GM13977 (cell line): ENCODE results near the gene GDF10.

Experiments used
- DNase-seq: peaks from one replicate; pipeline ENCODE4 v3.0.0; 2012; ENCODE audit warnings: low spot score
- in situ Hi-C: fragments of 300-500 bp; cut with MboI; formaldehyde crosslinking; loops from one replicate; pipeline ENCODE4 v1.12.0; 2022; ENCODE audit warnings: low sequenced_read_pairs, low pct_unique_long_range_greater_than_20kb, mixed read lengths, inconsistent platforms; ENCODE audit not compliant: unreplicated experiment
- TF ChIP-seq, protein P1 (sequence below): IDR thresholded peaks from 2 replicates; pipeline ENCODE4 v1.5.1; 2012; ENCODE audit warnings: mild to moderate bottlenecking, control low read depth; ENCODE audit not compliant: insufficient read depth; ENCODE audit errors: extremely low read depth, missing control alignments

Gene GDF10

DNA sequence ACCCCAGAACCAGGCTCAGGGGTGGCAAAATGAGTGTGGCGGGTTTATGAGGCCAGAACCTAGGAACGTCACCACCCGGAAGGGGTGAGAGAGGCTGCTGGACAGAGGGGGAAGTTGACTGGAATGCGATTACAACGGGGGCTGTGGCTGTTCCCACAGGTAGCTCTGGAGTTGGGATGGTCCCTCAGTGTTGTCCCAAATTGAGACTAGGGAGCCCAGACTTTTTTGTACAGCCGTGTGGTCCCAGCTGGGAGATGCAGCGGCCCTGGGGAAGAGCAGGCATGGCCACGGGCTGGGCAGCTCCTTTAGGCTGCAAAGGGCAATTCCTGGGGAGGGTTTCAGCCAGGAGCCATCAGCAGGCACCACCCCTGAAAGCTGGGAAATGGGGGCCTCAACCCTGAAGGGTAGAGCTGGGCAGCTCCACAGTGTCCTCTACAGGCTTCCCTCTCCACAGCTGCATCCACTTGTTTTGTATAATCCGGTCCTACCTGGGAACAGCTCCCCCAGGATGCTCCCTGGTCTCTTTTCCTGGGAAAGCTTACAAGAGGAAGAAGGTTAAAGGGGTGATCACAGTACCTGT is 11.0 kb upstream of the GDF10 start:
- TF ChIP-seq, protein P1, sequence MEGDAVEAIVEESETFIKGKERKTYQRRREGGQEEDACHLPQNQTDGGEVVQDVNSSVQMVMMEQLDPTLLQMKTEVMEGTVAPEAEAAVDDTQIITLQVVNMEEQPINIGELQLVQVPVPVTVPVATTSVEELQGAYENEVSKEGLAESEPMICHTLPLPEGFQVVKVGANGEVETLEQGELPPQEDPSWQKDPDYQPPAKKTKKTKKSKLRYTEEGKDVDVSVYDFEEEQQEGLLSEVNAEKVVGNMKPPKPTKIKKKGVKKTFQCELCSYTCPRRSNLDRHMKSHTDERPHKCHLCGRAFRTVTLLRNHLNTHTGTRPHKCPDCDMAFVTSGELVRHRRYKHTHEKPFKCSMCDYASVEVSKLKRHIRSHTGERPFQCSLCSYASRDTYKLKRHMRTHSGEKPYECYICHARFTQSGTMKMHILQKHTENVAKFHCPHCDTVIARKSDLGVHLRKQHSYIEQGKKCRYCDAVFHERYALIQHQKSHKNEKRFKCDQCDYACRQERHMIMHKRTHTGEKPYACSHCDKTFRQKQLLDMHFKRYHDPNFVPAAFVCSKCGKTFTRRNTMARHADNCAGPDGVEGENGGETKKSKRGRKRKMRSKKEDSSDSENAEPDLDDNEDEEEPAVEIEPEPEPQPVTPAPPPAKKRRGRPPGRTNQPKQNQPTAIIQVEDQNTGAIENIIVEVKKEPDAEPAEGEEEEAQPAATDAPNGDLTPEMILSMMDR = no peak
- in situ Hi-C loops = no loop called here

DNA sequence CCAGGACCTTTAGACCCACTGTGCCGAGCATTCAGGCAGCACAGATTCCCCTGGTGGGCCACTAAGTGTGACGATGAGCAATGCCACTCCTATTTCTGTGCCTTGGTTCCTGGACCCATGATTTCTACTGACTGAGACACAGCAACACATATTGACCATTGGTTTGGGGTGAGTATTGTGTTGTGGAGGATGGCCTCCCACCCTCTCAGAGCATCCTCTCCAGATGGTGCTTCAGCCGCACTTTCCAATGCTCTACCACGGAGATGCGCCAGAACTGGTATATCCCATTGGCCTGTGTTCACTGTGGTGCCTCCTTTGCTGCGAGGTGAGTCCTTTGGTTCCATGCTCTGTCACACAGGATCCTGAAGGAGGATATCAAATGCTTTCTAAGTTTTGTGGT is 10.1 kb upstream of the GDF10 start:
- TF ChIP-seq, protein P1 = no peak
- in situ Hi-C loops = no loop called here
- no peak for DNase-seq

More for the DNA sequence above, 11.0 kb upstream of the GDF10 start:
- DNase-seq = no peak

GRCh38 chr10:47290338-47290737 is 9.7 kb upstream of the GDF10 start:
- DNase-seq = no peak
- TF ChIP-seq, protein P1 = no peak
- in situ Hi-C loops = no loop called here

- in situ Hi-C loops = no loop called here
- TF ChIP-seq, protein P1 = no peak
These were observed 8.3 kb upstream of the GDF10 start for GRCh38 chr10:47291682-47292081.

GRCh38 chr10:47294057-47294456 is 5.9 kb upstream of the GDF10 start:
- in situ Hi-C loops = no loop called here
- TF ChIP-seq, protein P1 = no peak
- no peak for DNase-seq

More at GRCh38 chr10:47291682-47292081, 8.3 kb upstream of the GDF10 start:
- no peak for DNase-seq

DNA sequence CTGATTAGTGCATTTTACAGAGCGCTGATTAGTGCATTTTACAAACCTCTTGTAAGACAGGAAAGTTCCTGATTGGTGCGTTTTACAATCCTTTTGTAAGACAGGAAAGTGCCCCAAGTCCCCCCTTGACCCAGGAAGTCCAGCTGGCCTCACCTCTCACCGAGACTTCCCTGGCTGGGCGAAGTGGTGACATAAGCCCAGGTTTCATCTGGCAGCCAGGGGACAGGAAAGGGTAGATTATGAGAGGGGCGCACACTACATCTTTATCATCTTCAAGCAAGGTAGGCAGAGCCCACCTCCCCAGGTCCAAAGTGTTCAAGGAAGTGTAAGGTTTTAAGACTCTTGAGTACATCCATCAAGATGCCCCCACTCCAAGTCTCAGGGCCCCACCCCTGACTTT is 5.5 kb upstream of the GDF10 start:
- DNase-seq = no peak
- in situ Hi-C loops = no loop called here
- TF ChIP-seq, protein P1 = no peak

- in situ Hi-C loops = no loop called here
- TF ChIP-seq, protein P1 = no peak
- no peak for DNase-seq
These were observed 4.6 kb upstream of the GDF10 start for GRCh38 chr10:47295411-47295810.
